Measurements from ENCODE around the gene MCM5. TPM values are rescaled to one million over a fixed set of nuclear protein-coding genes. Genes with fewer than 3 reads are reported as not detected.

Gene MCM5
- total RNA-seq, 6 experiments from 2014 or later, result 6.7 to 35.9 (median 13.4) TPM

DNA sequence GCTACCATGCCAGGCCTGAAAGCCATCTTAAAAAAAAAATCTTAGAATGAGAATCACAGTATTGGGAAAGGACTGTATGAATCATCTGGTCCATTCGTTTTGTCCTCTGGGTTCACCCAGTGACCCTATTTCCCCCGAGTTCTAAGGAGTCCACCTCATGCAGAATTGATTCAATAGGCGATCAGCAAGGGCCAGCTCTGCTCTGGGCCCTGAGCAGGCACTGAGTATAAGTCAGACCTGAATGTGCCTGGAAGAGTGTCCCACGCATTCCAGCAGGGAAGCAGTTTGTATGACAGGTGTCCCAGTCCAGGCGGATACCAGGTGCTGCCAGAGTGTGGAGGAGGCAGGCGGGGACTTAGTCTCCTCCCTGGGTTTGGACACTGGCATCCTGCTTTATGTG lies 19.9 kb upstream of the MCM5 start:
- Histone ChIP-seq H3K4me3 (no peak overlapping the region), H3K9me3 (no peaks in the 10 kb centered on the region), H3K27ac (peak overlapping the region; percentile 69 to 74 (median 73)), H3K27me3 (no peaks in the 10 kb centered on the region), H3K4me1 (peaks cover 0 to 78% (median 23%) of the 10 kb centered on the region in 4 donors), H3K36me3 (peaks cover 0 to 8% (median 0%) of the 10 kb centered on the region in 4 donors)
- TF ChIP-seq, protein P1, sequence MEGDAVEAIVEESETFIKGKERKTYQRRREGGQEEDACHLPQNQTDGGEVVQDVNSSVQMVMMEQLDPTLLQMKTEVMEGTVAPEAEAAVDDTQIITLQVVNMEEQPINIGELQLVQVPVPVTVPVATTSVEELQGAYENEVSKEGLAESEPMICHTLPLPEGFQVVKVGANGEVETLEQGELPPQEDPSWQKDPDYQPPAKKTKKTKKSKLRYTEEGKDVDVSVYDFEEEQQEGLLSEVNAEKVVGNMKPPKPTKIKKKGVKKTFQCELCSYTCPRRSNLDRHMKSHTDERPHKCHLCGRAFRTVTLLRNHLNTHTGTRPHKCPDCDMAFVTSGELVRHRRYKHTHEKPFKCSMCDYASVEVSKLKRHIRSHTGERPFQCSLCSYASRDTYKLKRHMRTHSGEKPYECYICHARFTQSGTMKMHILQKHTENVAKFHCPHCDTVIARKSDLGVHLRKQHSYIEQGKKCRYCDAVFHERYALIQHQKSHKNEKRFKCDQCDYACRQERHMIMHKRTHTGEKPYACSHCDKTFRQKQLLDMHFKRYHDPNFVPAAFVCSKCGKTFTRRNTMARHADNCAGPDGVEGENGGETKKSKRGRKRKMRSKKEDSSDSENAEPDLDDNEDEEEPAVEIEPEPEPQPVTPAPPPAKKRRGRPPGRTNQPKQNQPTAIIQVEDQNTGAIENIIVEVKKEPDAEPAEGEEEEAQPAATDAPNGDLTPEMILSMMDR (IDR thresholded peaks at IDR 0.05), result no peak
- no peak for TF ChIP-seq POLR2A (IDR thresholded peaks at IDR 0.05)
- DNase-seq, result no peak
- intact Hi-C loops (cut with DNase I), result no loop called here
- peak in 2 of 4 donors; percentile 0 to 23 for ATAC-seq
- 25% methylated on average over 4 of the region's 6 CpGs for whole genome bisulfite sequencing (ENCODE audit: insufficient coverage, low coverage, low lambda C conversion rate, missing lambda C conversion rate)

DNA sequence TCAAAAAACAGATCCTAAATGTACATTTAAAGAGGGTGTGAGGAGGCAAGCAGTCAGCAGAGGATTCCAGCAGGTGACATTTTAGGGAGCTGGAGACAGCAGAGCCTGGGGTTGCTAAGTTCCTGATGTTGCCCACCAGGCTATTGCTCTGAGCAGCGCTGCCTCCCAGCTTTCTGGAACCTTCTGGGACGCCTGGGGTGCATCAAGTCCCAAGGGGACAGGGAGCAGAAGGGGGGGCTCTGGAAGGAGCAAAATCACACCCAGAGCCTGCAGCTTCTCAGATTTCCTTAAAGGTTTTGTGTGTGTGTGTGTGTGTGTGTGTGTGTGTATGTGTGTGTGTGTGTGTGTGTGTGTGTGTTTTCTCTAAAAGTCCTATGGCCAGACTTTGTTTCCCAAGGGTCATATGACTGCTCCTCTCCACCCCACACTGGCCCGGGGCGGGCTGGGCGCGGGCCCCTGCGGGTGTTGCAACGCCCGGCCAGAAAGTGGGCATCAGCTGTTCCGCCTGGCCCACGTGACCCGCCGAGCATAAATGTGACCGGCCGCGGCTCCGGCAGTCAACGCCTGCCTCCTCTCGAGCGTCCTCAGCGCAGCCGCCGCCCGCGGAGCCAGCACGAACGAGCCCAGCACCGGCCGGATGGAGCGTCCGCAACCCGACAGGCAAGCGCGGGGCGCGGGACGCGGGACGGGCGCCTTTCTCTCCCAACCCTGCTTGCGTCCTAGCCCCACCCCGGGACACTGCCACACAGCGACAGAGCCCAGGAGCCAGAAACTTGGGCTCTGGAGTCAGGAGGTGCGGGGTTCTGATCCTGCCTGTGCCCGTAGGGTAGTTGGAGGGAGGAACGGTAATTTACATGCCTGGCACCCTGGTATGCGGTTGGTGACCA lies 19.2 kb upstream of the MCM5 start, which contains the start of gene HMOX1:
Gene HMOX1, plus strand, starts transcription at position 560 of the 887 bp plus-strand sequence. Its CDS starts 78 bp downstream, at position 638.
- peak within 1 kb of the TSS; percentile 65 to 93 (median 89) for H3K4me3 ChIP-seq
- intact Hi-C loops (cut with DNase I), result no loop called here
- DNase-seq (peak; percentile 96 to 97 (median 96)), ATAC-seq (peak; percentile 67 to 85 (median 84))
- WGBS (ENCODE audit: insufficient coverage, low coverage, low lambda C conversion rate, missing lambda C conversion rate), result 2% methylated on average over 13 of the region's 47 CpGs
- peak; percentile 97 for TF ChIP-seq POLR2A (IDR thresholded peaks at IDR 0.05)
- TF ChIP-seq, protein P1 (IDR thresholded peaks at IDR 0.05), result peak in 1 of 4 donors; percentile 17
- H3K9me3 ChIP-seq, result no peaks in the 10 kb centered on the region
- H3K27me3 ChIP-seq, result no peaks in the 10 kb centered on the region
- H3K27ac ChIP-seq, result peak within 1 kb of the TSS; percentile 78 to 84 (median 80)
- peaks cover 0 to 85% (median 26%) of the 10 kb centered on the region in 4 donors for H3K4me1 ChIP-seq
- H3K36me3 ChIP-seq, result peaks cover 0 to 11% (median 0%) of the 10 kb centered on the region in 4 donors

DNA sequence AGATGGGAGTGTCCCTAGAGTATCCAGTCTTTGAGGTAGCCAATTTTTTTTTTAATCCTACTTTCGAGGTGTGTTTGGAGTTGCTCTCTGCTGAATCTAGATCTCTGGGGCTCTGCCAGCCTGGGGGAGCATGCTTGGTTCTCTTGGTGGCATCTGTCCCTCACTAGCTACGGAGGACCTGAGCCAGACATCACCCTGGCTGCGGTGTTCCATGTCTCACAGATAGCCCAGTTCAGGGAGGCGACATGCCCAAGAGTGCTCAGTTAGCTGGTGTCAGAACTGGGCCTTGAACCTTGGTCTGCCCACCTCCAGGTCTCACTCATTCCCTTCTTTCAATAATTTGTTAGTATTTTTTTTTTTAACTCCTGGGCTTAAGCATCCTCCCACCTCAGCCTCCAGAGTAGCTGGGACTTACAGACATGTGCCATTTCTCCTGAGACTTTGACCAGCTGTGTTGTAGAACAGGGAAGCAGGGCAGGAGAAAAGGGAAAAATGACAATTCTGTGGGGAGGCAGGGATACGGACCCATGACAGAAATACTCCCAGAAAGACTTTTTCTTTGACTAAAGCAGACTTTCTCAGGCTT lies 18.4 kb upstream of the MCM5 start:
- Histone ChIP-seq H3K9me3 (no peaks in the 10 kb centered on the region), H3K4me3 (peak overlapping the region; percentile 65 to 93 (median 89)), H3K4me1 (peaks cover 0 to 81% (median 26%) of the 10 kb centered on the region in 4 donors), H3K27me3 (no peaks in the 10 kb centered on the region), H3K27ac (peak overlapping the region; percentile 78 to 84 (median 80)), H3K36me3 (peaks cover under 1 to 17% (median 2%) of the 10 kb centered on the region in 4 donors)
- no peak for DNase-seq
- no peak for TF ChIP-seq POLR2A (IDR thresholded peaks at IDR 0.05)
- TF ChIP-seq, protein P1 (IDR thresholded peaks at IDR 0.05), result no peak
- peak; percentile 0 to 6 (median 4) for ATAC-seq
- intact Hi-C loops (cut with DNase I), result no loop called here
- 13% methylated on average over 5 of the region's 5 CpGs for WGBS (ENCODE audit: insufficient coverage, low coverage, low lambda C conversion rate, missing lambda C conversion rate)

DNA sequence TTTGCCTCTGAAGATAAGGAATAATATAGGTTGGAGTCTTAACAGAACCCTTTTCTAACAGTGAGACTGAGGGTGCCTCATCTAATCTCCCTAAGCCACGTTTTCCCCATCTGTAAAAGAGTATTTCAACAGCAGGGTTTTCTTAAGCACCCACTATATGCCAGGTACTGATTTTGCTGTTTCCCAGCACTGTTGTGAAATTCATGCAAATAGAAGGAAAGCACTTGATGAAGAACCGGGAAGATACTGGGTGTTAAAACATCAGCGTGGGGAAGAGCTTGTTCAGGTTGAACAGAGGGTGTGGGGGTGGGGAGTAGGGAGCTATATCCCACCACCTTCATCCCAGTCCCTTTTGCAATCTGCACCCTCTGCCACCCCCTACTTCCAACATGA lies 16.3 kb upstream of the MCM5 start:
- peaks cover 7 to 35% (median 11%) of the 10 kb centered on the region in 4 donors for H3K36me3 ChIP-seq
- peaks cover 0 to 64% (median 23%) of the 10 kb centered on the region in 4 donors for H3K4me1 ChIP-seq
- intact Hi-C loops (cut with DNase I), result no loop called here
- H3K27ac ChIP-seq, result peak overlapping the region in 2 of 3 donors; percentile 12 to 78
- TF ChIP-seq POLR2A (IDR thresholded peaks at IDR 0.05), result no peak
- TF ChIP-seq, protein P1 (IDR thresholded peaks at IDR 0.05), result no peak
- DNase-seq (no peak), ATAC-seq (peak in 2 of 4 donors; percentile 3 to 4)
- peak overlapping the region; percentile 65 to 93 (median 89) for H3K4me3 ChIP-seq
- no peaks in the 10 kb centered on the region for H3K9me3 ChIP-seq
- no peaks in the 10 kb centered on the region for H3K27me3 ChIP-seq
- WGBS (ENCODE audit: insufficient coverage, low coverage, low lambda C conversion rate, missing lambda C conversion rate), result 25% methylated on average over 3 of the region's 3 CpGs
